GM10248 (cell line): ENCODE measurements around the gene CARTPT.

Source experiments
- CTCF ChIA-PET: fragments of 300-600 bp; sonication (Branson Sonifier 250); formaldehyde crosslinking; extraction: SDS; loops from one replicate; lab custom pipeline; 2021; ENCODE audit warnings: antibody characterized with exemption; lab: Yijun Ruan, JAX
- POLR2A ChIA-PET: fragments of 350-650 bp; sonication (Branson Sonifier 250); formaldehyde crosslinking; extraction: SDS; loops from one replicate; lab custom pipeline; 2020; ENCODE audit warnings: antibody characterized with exemption; lab: Yijun Ruan, JAX
- DNase-seq: peaks from one replicate; pipeline ENCODE4 v3.0.0; 2012; ENCODE audit errors: extremely low spot score
- TF ChIP-seq, protein P1 (sequence below): IDR thresholded peaks from 2 replicates; pipeline ENCODE4 v1.5.1; 2012; ENCODE audit warnings: mild to moderate bottlenecking, low read depth; ENCODE audit errors: extremely low read depth, missing control alignments, control extremely low read depth

The CARTPT gene

DNA sequence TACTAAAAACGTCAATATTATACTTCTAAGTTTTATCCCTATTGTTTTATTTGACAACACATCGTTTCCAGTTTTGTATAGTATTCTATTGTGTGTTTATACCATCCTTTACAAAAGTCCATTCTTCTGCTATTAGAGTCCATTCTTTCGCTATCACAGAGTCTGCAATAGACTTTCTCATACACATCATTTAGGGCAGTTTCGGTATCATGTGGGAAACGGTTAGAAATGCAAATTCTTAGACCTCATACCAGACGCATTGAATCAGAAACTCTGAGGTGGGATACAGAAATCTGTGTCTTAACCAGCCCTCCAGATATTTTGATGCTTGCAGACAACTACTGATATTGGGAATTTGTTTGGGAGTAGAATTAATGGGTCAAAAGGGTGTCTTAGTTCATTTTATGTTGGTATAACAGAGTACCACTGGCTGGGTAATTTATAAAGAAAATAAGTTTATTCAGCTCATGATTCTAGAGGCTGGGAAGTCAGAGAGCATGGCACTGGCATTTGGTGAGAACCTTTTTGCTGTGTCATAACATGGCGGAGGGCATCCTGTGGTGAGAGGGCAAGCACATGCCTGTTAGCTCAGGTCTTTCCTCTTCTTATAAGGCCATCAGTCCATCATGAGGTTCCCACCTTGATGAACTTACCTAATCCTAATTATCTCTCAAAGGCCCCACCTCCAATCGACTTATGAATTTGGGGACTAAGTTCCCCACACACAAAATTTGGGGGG is 21.1 kb downstream of the CARTPT start:
- POLR2A ChIA-PET: no interaction called here
- DNase-seq: peak; percentile 40
- CTCF ChIA-PET: interaction anchor here (1.4 to 1.7 kb wide), 2 partner anchors 10 to 18 kb away, joined by 4 to 7 read pairs; no protein-coding TSS in a partner anchor
- TF ChIP-seq, protein P1, sequence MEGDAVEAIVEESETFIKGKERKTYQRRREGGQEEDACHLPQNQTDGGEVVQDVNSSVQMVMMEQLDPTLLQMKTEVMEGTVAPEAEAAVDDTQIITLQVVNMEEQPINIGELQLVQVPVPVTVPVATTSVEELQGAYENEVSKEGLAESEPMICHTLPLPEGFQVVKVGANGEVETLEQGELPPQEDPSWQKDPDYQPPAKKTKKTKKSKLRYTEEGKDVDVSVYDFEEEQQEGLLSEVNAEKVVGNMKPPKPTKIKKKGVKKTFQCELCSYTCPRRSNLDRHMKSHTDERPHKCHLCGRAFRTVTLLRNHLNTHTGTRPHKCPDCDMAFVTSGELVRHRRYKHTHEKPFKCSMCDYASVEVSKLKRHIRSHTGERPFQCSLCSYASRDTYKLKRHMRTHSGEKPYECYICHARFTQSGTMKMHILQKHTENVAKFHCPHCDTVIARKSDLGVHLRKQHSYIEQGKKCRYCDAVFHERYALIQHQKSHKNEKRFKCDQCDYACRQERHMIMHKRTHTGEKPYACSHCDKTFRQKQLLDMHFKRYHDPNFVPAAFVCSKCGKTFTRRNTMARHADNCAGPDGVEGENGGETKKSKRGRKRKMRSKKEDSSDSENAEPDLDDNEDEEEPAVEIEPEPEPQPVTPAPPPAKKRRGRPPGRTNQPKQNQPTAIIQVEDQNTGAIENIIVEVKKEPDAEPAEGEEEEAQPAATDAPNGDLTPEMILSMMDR: no peak

DNA sequence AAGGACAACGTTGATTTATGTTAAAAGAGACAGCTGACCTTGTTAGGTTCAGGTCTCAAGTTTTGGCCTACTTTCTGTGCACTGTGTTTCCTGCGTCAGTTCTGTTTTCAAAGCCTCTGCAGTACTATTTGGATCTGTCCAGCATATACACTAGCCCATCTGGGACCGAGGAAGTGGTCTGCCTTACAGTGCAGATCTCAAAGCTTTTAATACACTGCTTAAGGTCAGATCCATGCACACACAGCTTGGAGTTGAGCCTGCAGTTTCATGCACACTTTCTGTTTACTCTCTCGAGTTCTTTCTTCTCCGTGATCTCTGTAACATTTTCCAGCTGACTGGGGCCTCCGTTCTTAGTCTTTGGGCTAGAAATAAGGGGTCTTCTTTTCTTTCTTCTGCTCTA is 24.1 kb downstream of the CARTPT start:
- DNase-seq: no peak
- CTCF ChIA-PET: interaction anchor here (0.9 to 1.0 kb wide), 2 partner anchors 11 to 15 kb away, joined by 3 read pairs; no protein-coding TSS in a partner anchor
- TF ChIP-seq, protein P1: no peak
- POLR2A ChIA-PET: no interaction called here

DNA sequence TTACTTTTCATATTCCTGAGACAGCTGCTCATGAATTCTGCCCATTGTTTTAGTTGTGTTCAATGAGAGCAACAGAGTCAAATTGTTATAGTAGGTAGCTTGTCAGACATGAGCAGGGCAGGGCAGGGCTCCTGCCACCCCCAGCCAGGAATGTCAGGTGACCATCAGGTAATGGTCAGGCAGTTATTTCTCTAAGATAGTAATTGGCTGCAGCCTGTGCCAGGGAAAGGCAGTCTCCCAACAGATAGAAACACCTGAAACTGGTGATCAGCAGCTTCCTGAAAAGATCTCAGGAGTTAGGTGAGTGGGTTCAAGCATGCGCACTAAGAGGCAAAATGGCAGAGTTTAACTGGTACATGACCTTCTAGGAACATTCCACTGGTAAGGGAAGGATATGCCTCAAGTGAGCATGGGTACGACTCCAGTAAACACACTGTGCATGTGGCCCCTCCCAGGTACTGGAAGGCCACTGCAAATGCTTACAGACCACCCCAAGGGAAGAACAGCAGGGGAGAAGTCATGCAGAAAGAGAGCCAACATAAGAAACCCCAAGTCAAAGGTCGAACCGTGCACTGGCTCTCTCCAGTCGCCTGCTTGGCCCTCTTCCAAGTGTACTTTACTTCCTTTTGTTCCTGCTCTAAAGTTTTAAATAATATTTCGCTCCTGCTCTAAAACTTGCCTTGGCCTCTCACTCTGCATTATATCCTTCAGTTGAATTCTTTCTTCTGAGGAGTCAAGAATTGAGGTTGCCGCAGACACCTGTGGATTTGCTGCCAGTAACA is 25.1 kb downstream of the CARTPT start:
- CTCF ChIA-PET: interaction anchor here (0.9 to 3.9 kb wide), 2 partner anchors 10 to 13 kb away, joined by 3 to 19 read pairs; no protein-coding TSS in a partner anchor
- DNase-seq: no peak
- POLR2A ChIA-PET: no interaction called here
- TF ChIP-seq, protein P1: no peak

DNA sequence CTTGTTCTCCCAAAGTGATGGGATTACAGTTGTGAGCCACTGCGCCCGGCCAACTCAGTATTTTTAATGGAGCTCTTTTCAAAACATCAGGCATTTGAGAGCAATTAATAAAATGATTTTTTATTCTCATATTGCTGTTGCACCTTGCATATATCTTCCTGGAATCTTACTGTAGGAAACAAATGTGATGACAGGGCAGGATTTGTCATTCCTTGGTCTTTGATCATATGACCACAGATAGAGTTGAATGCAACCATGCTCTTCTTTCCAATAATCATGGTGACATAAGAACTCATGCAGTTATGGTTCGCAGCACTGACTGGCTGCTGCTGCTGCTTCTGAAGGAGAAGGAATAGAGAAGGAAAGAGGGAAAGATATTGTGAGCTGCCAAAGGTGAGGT is 28.1 kb downstream of the CARTPT start:
- TF ChIP-seq, protein P1: no peak
- ChIA-PET POLR2A (no interaction called here), CTCF (interaction anchor here (3.9 kb wide), 1 partner anchor 10 kb away, joined by 19 read pairs; no protein-coding TSS in a partner anchor)
- no peak for DNase-seq

DNA sequence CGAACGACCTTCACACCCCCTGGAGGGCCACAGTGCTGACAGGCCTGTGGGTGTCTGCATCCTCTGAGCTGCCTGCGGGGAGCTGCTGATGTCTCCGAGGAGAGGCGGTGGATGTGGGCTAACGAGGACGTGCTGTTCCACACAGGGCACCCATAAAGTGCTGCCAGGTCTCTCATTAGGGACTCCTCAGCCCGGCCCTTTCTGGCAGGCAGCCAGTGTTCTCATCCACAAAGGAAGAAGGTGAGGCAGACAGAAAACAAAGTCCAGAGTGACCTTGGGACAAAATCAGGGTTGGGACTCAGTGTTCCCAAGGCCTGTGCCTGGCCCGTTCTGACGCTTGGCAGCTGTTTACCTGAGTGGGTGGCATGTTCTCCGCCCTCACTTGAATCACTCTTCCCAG is 29.3 kb downstream of the CARTPT start:
- TF ChIP-seq, protein P1: no peak
- ChIA-PET POLR2A (no interaction called here), CTCF (interaction anchor here (2.1 kb wide), 1 partner anchor 10 kb away, joined by 9 read pairs; no protein-coding TSS in a partner anchor)
- no peak for DNase-seq

DNA sequence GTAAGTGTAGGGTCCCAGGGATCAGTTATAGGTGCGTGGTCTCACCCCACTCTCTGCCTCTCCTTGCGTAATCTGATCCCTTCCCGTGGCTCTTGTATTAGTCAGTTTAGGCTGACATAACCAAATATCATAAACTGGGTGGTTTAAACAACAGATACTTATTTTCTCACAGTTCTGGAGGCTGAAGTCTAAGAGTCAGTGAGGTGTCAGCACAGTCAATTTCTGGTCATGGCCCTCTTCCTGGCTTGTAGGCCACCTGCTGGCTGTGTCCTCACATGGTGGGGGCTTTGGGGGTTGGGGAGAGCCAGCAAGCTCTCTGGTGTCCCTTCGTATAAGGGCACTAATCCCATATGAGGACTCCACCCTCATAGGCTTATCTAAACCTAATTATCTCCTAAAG is 32.3 kb downstream of the CARTPT start:
- POLR2A ChIA-PET: no interaction called here
- CTCF ChIA-PET: no interaction called here
- TF ChIP-seq, protein P1: no peak
- no peak for DNase-seq
